ENCODE results near the gene JAZF1.

Gene JAZF1

DNA sequence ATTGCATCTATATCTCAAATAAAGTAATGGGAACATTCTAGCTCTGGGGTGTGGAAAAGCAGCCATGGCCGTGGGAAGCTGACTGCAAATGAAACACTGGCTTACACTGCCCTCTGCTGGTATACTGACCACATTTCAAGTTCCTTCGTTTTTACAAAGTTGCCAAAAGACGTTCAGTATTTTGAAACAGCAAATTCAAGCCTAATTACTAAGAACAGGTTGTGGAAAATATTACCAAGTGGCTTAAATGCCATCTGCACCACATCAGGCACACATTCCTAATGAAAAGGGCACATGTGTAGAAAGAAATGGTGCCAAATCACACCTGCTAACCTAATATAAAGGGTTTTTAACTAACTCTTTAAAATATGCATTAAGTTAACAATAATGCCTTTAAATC lies 83.9 kb downstream of the JAZF1 start:
- FAIRE-seq, result peak; percentile 93

DNA sequence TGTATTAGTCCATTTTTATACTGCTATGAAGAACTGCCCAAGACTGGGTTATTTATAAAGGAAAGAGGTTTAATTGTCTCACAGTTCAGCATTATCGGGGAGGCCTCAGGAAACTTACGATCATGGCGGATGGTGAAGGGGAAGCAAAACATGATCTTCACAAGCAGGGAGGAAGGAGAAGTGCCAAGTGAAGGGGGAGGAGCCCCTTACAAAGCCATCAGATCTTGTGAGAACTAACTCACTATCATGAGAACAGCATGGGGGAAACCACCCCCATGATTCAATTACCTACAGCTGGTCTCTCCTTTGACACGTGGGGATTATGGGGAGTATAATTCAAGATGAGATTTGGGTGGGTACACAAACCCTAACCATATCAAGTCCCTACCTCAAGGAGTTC lies 85.4 kb downstream of the JAZF1 start:
- no peak for FAIRE-seq

DNA sequence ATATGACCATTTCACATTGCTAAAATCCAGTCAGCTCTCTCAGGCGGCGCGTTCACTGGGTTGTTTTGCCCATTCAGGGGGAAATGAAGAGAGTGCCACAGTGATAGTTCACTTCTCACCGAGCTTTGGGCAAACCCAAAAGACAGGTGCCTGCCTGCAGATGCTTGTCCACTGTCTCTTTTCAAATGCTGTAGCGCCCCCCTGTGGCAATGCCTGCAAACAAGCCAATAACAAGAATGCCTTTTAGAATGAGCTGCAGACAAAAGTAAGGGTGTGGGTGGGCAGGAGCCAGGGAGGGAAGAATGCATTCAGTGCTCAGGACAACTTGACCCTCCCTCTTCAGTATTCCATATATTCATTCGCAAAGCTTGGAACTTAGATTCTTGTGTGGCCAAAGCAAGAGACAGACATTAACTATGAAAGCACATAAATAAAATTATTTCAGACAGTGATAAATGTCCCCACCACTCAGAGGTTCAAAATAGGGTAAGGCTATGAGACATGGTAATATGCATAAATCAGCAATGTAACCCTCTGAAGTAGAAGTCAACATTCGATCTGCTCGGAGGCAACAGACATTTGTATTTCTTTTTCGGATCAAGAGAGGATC lies 86.9 kb downstream of the JAZF1 start:
- FAIRE-seq, result no peak

DNA sequence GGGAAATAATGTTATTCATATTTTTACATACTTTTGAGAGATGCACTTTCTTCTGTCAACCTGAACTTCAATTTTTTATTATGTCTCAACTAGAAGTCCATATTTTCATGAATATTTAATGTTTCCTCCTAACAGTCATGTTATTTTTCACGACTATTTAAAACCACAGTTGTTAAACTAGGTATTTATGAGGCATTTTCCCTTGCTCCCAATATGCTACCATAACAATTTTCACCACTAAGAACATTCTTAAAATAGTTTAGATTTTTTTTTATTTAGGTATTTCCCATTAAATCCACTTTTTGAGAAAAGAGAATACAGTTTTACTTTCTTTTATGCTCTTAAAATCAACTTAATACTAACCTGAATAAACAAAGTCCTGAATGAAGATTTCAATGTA lies 89.4 kb downstream of the JAZF1 start:
- FAIRE-seq, result peak; percentile 76

DNA sequence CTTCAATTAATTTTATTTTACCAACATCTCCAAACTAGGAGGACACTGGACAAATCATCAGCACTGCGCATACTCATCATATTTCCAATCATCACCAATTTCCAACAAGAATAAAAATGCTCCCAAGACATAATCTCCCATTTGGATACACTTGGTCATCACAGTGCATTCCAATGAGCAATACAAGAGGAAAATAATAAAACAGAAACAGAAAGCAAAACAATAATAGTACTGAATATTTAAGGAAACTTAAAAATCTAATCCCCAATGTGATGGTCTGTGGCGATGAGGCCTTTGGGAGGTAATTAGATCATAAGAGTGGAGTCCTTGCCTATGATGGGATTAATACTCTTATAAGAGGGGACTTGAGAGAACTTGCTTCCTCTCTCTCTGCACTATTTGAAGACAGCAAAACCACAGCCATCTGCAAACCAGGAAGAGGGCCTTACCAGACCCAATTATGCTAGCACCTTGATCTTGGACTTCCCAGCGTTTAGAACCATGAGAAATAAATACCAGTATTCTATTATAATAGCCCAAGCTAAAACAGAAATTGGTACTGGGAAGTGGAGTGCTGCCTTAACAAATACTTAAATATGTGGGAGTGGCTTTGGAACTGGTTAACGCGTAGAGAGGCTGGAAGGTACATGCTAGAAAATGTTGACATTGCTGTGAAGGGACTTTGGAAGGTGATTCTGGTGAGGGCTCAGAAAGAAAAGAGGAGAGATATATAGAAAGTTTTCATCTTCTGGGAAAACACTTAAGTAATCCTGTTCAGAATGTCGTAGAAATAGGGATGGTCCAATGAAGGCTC lies 91.5 kb downstream of the JAZF1 start:
- FAIRE-seq, result no peak

DNA sequence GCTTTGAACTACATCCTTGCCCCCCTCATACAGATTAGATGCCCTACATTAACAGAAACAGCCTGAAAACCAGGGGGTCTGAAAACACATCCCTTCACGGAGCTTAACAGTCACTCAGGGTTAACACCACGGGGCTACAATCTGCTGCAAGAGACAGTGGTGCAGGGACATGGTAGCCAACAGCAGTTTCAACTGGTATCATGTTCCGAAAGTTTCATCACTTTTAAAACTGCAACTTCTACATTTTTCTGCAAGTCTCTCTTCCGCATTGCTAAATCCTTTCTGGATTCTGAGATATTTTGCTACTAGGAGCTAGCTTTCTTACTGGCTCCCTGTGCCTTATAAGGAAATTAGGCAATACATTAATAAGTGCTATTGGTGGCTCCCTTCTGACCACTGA lies 92.6 kb downstream of the JAZF1 start:
- FAIRE-seq, result no peak

DNA sequence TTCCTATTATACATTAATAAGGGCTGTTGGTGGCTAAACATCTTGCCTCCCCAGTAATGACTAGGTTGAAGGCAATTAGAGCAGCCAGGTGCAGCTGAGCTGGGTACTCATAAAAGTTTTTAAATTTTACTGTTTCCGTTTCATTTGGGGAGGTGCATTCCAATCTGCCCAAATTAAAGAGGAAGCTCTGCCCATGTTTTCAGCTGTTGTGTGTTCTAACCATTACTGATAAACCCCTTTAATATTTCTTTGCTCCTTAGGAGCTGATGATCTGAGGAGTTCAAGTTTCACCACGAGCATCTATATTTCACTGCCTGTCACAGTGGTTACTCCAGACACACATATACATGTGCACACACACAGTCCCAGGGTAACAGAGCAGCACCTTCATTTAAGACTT lies 94.4 kb downstream of the JAZF1 start:
- FAIRE-seq, result no peak

DNA sequence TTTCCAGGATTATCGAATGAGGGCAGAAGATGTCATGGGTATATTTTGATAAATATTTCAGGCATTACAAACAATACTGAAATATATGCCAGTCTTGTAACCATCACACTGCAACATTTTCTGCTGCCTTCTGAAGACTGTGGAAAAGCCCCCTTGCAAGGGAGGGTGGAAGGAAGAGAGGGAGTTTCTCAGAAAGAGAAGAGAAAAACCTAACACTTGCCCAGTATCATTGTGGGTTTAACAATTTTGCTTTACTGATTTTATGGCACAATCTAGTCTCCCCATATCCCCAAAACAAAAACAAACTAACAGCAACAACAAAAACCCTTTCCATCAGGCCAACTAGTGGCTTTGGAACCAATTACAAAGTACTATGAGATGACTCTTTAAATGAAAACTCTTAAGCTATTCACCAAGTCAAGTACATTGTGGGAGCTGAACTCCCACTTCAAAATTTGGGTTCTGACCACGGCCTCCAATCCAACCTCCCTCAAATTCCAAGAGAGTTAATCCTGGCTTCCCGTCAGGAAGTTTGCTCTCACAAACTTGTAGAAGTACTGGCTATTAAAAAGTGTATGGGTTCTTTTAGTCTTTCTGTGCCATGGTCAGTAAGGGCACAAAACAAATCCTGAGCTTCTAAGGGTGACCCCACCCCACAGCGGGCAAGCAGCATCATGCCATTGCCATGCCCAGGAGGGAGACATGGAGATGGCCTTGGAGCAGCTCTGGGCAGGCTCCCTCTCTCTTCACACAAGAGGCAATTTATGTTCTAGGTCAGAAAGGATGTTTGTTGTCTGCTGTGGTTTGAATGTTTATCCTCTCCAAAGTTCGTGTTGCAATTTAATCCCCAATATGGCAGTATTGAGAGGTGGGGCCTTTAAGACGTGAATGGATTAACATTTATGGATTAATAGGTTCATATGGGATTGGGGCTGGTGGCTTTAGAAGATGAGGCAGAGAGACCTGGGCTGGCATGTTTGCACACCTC lies 96.3 kb downstream of the JAZF1 start:
- no peak for FAIRE-seq

DNA sequence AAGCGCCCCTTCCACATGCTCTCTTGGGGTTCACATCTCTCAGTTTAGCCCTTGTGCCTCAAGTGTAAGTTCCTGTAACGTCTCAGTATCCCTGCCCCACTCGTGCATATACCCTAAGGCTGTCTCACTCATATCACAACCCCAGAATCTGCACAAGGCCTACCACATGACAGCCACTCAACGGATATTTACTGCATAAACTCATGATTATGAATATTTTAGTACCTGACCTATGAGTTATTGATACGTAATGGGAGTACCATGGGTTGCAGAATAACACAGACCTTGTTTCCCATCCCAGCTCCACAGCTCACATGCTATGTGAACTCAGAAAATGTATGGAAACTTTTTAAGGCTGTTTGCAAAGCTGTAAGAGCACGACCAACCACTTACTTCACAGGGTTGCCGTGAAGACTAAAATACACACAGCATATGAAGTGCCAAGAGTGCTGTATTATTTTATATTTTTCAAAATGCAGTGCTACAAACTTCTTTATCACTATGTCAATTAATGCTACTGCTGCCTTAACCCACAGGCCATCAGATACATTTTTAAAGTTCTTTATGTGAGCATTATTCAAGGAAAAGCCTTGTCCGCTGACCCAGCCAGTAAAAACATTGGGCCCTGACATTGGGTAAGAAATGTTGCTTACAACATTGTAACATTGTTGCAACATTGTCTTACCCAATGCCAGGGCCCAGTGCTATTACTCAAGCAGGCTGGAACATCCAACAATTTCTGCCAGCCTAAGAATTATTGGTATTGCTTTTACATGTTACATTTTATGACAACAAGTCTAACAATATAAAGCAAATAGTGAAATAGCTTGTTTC lies 97.2 kb downstream of the JAZF1 start:
- no peak for FAIRE-seq

DNA sequence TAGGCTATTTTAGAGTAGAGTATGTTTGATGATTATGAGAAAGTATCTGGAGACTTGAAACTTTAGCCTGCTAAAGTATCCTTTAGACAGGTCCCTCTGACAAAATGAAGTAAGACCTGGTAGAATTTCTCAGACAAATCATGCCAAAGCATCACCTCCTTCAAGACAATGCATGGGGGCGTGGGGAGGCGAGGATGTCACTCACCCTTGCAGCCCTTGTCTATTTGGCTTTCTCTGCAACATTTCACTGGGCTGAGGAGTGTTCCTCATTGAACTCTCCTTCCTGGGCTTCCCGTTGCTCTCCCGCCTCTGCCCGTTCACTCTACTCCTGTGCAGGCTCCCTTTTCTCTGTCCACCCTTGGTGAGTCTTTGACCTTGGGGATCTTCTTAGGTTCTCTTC lies 98.5 kb downstream of the JAZF1 start:
- no peak for FAIRE-seq

DNA sequence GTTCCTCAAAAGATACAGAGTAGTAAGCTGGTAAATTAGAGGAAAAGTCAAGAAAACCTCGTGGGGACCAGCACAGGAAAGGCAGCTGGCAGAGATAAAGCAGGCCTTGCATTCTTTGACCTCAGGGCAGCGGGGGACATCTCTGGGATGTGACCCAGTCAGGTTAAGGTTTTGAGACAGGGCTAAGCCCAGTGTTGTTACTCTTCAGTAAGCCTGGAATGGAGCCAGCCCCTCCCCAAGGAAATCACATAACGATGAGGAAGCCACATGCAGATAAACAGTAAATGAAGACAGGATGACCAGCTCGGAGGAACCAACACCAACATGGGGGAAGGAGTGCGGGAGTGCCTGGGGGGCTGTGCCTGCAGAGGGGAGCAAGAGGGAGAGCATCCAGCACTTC lies 99.6 kb downstream of the JAZF1 start:
- FAIRE-seq, result no peak

DNA sequence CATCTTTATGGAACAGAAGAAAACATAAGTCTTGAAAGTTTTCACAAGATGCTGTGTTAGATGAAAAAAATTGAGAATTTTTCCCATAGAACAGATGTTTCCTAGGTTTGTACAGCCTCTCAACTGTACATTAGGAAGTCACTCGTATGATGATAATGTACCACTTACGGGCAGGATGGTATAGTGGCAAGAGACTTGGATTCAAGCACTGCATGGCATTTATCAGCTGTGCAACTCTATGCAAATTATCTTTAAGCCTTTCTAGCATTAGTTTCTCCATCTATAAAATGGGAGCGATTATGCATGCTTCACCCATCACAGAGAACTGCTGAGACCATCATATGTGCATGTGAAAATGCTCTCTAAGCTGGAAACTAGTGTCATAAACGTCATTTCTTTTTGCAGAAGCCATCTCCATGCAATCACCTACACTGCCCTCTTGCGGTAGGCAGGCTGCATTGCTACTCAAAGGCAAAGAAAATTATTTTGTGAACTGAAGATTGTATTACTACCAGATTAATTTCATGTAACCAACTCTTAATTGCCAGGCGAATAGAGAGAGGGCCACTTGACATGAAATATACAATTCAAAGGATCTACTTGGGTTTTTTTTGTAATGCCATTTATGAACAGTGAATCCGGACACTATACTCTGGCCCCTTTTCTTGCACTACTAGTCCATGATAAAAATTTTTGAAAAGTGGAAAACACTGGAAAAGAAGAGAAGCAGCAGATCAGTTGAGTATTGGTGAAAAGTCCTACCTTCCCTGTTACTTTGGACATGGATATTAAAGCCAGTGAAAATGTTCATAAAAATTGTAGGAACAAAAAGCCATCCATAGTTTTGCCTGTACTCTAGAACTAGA lies 102.3 kb downstream of the JAZF1 start:
- FAIRE-seq, result peak; percentile 60

DNA sequence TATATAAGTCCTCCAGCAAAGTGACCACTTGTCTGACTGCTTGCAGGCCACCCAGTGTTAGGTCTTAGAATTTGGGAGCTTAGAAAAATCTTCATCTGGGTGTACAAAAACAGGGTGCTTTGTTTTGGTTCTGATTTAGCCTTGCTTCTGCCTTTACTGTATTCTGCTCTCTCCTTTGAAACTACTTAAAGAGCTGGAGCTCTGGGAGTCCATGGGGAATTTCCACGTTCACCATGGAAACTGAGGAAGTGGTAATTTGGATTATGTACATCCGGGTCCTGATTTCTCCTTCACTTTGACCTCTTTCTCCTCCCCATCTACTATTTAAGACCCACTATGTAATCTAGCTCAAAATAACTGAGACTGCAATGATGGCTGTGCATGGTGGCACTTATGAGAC lies 103.0 kb downstream of the JAZF1 start:
- no peak for FAIRE-seq

DNA sequence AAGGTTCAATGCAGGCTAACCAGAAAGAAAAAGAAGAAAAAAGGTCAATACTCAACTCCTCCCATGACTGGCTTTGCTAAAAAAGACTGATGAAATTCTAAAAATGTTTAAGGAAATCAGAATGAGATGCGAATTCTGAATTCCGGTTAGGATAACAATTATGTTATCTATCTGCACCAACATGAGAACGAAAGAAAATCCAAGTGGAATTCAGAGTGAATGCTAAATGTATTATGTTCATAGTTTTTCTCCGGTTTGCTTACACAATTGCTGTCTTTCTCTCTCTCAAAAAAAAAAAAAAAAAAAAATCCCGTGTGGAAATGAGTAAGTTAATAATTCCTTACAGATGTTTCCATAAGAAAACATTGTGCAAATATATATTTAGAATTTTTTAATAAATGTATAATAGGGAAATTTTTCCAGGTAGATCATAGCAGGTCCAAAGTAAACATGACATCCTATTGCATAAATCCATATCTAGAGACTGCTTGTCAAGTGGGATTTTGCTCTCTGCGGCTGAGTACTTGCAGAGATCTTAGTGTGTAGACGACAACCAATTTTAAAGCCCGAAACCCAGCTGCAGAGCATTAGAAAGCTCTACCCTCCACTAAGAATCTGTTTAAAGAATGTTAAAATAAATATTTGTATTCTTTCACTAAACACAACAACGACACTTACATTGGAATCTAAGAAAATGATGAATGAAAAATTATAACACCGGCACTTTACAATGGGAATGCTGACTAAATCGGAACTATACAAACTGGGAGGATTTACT lies 104.0 kb downstream of the JAZF1 start:
- FAIRE-seq, result no peak

DNA sequence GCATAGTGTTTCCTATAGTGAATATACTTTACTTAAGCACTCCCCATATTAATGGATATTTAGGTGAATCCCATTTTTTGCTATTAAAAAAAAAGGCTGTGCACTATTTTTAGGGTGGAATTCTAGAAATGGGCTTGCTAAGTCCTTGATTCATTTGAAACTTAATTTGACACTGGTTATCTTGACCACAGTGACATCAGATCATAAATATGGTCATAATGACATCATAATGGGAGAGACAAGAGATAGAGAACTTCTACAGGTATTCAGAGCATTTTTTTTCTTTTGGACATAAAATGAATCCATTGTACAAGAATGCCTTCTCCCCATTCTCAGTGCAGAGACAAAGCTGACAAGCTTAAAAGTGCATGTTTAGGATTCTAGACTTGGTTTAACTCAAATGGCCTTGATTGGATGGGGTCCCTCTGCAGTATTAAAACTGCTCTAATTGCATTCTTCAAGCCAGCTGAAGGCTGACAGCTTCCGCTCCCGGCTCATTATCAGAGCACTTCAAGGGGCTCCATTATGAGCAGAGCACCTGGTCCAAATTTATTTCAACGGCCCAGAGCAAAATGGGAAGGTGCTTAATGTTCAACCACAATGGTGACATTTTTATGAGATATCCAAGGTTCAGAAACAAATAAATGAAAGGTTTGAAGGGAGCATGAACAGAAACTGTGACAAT lies 104.8 kb downstream of the JAZF1 start:
- no peak for FAIRE-seq

DNA sequence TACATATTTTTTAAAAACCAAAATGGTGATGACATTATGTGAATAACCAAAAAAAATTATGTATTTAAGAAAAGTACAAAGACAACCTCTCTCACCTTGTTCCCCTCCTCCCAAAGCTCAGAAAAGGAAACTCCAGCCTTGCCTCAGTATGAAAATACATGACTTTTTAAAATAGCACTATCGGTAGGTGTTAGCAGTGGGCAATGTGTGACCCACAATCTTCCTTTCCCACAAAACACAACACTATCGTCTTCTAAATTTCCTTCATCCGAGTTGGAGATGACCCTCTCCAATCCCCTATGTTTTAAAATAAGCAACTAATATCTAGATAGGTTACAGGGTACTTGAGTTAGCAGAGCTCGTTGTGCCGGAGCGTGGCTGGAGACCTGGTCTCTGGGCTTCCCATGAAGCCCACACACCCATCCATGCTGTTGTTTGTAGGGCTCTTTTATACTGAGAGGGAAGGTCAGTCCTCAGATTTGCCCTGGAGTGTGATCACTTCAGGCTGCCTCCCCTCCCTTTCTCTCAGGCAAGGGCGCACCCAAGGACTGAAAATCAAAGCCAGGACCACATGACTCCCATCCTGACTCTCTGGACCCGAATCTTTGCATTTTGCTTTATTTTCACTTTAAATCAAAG lies 107.6 kb downstream of the JAZF1 start:
- no peak for FAIRE-seq

DNA sequence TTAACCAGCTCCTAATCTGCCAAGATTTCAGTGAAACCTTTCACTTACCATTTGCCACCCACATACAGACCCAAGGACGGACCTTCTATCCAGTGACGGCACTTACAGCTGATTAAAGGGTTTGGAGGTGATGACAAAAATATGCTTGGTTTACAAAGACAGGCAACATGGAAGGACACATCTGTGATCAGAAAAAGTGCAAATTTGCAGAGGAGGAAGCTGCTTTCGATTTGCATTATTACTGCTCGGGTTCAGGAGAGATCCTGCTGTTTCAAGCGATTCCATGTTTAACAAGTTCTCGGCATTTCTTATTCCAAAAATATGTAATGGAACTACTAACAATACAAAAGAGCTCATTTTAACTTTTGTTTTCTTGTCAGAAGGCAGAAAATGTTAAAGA lies 109.0 kb downstream of the JAZF1 start:
- FAIRE-seq, result no peak

DNA sequence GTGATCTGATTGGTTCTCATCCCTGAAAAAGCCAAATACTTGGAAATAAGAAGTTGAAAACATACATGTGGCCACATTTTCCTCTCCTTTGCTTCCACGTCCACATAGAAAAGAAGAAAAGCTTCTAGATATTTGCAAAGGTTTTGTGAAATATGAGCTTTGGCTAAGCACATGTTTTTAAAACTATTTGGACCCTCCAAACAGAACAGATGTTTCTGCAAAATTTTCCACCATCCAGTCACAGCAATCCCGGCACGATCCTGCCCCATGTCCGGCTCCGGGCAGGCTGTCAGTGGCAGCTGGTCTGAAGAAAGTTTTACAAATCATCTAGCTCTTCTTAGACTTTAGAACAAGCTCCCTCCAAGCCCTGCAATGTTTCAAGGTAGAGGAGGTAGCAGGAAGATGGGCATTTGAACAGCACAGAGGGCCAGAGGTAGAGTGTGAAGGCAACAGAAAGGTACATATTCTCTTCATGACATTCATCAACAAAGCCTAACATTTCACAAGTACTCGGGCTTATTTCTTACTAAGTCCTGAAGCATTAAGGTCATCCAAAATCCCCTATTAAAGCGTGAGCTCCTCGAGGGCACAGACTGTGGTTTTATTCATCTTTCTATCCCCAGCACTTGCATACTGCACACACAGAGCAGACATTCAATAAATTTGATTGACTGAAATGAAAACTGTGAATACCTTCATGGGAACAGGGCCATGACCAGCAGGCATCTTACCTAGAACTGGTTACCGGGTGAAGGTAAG lies 110.1 kb downstream of the JAZF1 start:
- no peak for FAIRE-seq

DNA sequence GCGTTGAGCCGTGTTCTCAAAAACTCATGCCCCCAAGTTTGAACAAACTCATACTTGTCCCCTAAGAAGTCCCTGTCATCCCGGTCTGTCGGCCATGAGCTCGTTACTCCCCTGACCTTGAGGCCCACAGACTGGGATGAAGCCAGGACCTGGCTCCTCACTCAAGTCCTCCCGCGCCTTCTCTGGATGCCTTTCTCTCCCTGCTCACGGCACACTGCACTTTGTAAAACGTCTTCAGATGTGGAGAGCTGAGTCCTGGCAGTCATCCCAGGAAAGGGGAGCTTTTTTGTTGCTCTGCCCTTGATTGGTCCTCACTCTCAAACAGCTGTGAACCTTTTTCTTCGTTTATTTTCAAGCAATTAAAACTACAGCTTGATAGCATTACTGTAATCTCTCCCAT lies 110.8 kb downstream of the JAZF1 start:
- no peak for FAIRE-seq

Measured in G401.6 (cell line).